ENCODE measurements around the gene MAP2K5.
A peak's percentile ranks its signal among the peaks of the same experiment; 100 is the strongest.

The MAP2K5 gene

DNA sequence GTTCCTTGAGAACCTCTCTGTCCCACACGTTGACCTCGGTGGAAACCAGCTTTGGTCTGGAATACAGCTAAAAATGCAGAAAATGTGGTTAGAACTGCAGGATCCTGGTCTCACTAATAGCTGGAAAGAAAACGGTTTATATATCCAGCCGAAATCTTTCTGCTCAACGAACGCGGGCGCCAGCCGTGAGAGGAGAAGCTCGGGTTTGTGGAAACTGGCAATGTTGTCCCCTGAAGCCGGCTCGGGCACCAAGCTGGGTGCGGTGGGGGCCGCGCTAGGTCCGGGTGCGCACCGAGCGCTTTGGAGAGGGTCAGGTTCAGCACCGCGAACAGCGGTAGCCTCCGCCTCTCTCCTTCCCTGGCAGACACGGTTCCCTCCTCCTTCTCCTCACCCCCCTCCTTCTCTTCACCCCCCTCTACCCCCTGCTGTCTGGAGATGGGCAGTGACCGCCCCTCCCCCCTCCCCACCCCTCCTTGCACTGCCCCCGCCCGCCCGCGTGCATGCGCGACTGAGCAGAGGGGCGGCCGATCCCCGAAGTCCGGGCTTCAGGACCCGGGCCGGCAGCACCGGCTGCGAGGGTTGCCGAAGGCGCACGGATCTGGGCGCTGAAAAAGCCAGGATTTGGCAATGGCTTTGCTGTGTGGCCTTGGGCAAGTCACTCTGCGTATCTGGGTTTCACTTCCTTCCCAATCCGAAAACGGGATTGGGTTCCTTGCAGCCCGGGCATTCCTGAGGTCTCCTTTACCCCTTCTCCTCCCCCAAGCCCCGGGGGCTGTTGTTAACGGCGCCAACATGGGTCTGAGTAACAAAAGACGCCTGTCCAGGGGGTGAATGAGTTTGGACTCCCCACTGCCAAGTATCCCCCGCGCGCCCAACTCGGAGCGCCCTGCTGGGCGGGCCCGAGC, 282.7 kb downstream of the MAP2K5 start, which contains the start of gene SKOR1:
Gene SKOR1 (plus strand): TSS at position 534 of the 905 bp plus-strand sequence. CDS start 94 bp downstream, at position 628.
- no peak for DNase-seq (ENCODE audit: low spot score)

DNA sequence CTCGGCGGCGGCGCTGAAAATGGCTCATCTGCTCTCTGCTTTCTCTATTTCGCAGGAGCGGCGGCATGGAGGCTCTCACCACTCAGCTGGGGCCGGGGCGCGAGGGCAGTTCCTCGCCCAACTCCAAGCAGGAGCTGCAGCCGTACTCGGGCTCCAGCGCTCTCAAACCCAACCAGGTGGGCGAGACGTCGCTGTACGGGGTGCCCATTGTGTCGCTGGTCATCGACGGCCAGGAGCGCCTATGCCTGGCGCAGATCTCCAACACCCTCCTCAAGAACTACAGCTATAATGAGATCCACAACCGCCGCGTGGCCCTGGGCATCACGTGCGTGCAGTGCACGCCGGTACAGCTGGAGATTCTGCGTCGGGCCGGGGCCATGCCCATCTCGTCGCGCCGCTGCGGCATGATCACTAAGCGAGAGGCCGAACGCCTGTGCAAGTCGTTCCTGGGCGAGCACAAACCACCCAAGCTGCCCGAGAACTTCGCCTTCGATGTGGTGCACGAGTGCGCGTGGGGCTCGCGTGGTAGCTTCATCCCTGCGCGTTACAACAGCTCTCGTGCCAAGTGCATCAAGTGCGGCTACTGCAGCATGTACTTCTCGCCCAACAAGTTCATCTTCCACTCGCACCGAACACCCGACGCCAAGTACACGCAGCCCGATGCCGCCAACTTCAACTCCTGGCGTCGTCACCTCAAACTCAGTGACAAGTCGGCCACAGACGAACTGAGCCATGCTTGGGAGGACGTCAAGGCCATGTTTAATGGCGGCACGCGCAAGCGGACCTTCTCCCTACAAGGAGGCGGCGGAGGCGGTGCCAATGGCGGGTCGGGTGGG, 283.6 kb downstream of the MAP2K5 start:
- DNase-seq (ENCODE audit: low spot score), result no peak

DNA sequence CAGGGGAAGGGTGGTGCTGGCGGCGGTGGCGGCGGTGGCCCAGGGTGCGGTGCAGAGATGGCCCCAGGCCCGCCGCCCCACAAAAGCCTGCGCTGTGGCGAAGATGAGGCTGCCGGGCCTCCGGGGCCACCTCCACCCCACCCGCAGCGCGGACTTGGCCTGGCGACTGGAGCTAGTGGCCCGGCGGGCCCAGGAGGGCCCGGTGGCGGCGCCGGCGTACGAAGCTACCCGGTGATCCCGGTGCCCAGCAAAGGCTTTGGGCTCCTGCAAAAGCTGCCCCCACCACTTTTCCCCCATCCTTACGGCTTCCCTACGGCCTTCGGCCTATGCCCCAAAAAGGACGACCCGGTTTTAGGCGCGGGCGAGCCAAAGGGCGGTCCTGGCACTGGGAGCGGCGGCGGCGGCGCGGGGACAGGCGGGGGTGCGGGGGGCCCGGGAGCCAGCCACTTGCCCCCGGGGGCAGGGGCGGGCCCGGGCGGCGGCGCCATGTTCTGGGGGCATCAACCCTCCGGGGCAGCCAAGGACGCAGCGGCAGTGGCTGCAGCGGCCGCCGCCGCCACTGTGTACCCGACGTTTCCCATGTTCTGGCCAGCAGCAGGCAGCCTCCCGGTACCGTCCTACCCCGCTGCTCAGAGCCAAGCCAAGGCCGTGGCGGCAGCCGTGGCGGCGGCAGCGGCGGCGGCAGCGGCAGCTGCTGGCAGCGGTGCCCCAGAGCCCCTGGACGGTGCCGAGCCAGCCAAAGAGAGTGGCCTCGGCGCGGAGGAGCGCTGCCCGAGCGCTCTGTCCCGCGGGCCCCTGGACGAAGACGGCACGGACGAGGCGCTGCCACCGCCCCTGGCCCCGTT, 284.4 kb downstream of the MAP2K5 start:
- DNase-seq (ENCODE audit: low spot score), result no peak

DNA sequence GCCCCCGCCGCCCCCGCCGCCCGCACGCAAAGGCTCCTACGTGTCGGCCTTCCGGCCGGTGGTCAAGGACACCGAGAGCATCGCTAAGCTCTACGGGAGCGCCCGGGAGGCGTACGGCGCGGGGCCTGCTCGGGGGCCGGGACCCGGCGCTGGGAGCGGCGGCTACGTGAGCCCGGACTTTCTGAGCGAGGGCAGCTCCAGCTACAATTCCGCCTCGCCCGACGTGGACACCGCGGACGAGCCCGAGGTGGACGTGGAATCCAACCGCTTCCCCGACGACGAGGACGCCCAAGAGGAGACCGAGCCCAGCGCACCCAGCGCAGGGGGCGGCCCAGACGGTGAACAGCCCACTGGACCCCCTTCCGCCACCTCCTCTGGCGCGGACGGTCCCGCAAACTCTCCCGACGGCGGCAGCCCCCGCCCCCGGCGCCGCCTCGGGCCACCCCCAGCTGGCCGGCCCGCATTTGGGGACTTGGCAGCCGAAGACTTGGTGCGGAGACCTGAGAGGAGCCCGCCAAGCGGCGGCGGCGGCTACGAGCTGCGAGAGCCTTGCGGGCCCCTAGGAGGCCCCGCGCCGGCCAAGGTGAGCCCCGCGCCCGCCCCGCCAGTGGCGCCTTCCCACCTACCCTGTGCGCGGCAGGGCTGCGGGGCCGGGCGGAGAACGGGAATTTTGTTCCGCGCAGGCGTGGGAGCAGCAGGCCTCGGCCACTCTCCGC, 285.2 kb downstream of the MAP2K5 start:
- DNase-seq (ENCODE audit: low spot score), result no peak

DNA sequence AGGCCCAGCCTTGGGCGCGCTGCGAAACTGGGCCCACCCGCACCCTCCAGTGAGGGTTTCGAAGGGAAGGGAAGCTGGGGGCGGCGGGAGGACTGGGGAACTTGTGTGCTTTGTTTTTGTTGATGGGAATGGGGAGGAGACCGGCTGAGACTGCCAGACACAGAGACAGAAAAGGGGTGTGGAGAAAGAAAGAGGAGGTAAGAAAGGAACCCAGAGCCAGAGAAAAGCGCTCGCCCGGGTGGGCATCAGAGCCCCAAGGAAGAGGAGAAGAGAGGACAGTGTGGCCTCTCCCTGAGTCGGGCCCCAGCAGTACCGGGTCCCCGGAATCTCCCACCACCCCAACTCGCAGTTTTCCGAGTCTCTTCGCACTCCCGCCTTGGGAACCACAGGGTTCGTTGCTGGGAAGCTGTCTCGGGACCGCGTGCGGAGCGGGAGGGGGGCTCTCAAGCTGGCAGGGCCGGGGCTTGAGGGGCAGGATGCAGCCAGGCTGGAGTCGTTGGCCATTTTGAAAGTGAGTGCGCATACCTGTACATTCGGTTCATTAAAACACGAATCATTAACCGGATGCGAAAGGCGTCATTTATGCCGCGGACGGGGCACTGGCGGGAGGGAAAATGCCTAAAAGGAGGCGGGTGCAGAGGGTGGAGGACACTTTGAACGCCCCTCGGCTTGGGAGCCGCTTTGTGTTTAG, 285.9 kb downstream of the MAP2K5 start:
- no peak for DNase-seq (ENCODE audit: low spot score)

DNA sequence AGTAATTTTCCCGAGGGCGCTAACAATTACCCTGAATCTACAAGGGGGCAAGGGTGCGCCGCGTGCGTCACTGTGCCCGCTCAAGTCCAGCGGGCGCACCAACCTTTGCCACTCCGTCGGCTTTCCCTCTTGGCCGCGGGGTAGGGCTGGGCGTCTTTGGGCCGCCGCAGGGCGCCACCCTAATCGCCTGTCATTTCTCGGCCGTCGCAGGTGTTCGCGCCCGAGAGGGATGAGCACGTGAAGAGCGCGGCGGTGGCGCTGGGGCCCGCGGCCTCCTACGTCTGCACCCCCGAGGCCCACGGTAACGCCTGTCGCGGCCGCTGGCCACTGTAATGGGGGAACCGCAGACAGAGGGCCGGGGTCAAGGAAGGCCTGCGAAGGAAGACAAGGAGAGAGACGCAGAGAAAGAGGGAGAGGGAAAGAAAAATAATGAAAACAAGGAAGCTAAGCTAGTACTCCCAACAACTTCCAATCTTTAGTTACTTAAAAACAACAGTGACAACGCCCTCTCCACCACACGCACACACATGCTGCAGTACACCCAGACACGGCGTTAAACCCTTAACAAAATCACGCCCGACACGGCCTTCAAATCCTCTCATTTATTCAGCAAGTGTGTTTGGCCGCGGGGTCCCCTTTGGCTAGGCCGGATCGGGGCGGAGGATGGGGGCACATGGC, 286.6 kb downstream of the MAP2K5 start:
- DNase-seq (ENCODE audit: low spot score), result no peak

DNA sequence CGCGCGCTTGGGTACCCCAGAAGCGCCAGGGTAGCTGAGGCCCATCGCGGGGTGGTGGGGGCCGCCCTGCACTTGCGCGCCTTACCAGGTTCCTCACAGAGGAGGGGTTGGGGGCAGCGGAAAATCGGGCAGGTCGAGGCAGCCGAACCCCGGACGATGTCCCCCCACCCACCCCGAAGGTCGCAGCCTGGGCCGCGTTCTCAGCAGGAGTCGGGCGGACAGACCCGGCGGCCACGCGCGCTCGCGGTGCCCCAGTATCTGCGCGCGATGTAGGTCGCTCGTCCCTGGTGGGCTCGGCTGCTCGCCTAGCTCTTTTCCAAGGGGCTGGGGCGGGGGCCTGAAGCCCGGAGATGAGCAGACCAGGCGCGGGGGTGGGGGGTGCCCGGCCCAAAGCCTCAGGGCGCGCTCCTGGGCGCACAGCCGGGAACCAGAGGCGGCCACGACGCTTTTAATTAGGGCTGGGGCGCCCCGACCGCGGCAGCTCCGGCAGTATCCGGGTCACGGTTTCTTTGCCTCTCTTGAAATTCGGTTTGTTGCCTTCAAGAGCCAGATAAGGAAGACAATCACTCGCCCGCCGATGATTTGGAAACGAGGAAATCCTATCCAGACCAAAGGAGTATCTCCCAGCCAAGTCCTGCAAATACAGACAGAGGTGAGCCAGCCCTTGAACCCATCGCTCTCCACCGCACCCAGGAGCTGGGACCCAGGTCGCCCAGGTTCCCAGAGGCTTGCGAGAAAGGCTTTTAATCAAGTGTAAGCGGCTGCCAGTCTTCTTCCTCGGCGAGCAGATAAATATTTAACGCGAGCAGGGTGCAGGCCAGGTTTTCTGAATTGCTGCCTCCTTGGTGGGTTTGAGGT, 287.4 kb downstream of the MAP2K5 start:
- DNase-seq (ENCODE audit: low spot score), result no peak

DNA sequence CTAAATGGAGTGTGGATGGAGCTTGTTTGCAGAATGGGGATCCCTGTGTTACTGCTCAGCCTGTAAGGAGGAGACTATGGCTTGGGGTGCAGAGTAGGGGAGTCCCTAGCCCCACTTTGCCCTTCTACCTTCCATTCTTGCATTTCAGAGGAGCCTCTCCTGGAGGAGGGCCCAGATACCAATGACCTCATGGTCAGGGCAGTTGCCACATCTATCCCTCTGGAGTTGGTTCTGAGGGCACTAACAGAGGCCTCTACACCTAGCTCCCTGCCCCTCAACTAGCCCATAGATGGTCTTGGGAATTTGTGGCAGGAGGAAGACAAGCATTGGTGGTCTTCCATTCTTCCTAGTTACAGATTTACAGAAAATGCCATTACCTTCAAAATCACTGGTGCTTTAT, 288.9 kb downstream of the MAP2K5 start:
- no peak for DNase-seq (ENCODE audit: low spot score)

DNA sequence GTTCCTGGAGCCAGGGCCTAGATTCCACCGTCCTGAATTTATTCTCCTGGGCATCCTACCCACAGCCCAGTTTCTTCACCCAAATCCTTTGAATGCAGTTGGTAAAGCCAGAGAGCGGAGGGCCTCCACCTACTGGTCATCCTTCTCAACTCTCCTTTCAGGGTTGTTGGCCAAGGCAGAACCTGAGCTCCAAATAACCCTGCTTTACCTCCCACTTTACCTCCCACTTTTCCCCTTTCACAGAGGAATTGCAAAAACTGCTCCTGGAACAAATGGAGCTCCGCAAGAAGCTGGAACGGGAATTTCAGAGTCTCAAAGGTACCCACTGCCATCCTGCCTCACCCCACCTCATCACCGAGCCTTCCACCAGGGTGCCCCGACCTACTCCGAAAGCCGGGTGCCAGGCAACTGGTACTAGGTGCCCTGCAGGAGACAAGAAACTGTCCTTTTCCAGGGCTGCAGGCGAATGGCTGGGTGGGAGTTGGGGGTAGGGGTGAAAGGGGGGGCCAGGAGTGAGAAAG, 289.6 kb downstream of the MAP2K5 start:
- DNase-seq (ENCODE audit: low spot score), result peak; percentile 30

DNA sequence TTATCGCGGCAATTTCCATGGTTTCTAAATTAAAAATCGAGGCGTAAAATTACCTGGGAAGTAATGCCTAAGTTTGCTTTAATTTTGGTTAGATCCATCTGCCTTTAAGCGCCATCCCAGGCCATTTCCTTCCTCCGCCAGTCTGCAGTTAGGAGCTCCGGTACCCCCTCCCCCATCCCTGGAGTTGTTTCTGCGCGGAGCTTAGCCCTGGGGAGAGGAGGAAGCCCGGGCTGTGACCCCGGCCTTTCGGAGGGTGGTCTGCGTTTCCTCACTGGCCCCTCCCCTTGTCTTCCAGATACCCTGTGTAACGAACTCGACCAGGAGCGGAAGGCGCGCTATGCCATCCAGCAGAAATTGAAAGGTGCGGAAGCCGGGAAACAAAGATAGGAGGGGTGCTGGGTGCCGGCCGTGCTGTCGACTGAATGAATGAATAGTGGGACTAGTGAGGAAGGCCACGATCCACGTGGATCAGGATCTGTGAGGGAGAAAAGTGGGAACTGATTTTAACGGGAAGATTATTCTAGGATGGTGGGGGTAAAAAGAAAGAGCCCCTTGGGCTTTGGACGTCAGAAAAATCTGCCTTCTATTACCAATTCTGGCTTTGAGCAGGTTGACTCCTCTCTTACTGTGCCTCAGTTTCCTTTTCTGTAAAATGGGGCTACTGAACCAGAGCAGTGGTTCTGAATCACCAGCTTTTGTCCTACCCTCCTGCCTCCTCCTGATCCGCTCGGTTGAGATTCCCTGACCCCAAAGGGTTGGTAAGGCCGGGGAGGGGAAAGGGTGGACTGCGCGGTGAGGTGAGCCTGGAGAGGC, 290.6 kb downstream of the MAP2K5 start:
- DNase-seq (ENCODE audit: low spot score), result no peak

DNA sequence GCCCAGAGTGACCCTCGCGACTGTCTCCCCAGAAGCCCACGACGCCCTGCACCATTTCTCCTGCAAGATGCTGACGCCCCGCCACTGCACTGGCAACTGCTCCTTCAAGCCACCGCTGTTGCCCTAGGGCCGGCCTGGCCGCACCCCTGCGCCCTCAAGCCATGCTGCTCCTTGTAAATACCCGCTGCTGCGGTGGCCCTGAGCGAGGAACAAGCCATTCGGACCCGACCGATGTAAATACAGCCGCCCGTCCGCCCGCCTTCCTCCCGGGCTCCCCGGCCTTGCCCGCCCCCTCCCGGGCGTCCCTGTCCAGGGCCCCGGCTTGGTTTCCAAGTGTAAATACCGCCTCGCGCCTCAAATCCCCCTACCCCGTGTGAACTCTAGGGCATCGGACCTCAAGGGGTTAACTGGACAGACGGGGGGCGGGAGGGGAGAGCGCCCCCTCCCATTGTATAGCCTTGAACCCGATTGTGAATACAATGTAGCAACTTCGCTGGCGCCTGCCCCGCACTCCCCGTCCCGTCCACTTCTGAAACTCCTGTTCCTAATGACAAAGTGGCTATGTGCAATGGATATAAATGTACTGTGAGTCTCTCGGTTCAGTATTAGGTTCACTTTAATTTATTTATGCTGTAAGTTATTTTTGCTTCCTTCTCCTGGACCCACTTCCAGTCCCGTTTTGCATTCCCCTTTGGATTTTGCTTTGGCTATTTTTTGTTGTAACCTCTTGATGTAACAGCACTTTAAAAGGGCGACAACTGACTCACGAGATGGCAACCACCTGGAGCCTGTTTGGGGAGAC, 291.4 kb downstream of the MAP2K5 start:
- no peak for DNase-seq (ENCODE audit: low spot score)

DNA sequence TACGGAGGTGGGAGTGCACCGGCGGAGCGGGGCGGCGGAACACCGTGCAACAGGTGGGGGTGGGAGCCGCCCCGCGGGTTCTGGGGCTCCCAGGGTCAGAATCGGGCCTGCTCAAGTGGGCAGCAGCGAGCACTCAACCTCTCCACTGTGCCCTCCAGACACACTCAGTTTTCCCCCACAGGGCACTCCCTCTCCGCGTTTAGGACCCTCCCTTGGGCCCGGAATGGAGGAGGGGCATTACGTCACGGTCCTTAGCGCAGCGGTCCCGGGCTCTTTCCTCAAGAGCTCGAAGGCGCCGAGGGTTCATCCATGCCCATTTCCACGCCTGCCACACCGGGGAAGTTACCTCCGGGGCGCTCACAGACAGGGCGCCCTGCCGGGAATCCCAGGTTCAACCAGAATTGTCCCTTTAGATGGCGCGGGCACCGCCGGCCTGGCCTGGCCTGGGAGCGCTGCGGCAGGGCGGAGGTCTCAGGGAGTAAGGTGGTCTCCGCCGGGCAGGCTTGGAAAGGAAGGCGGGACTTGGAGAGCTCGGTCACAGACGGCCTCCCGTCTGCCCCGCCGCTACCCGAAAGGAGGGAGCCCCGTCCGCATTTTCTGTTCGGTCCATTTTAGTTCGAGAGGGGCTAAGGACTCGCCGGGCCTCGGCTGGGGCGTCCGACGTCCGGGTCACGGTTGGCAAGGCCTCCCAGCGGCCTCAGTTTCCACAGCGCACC, 292.2 kb downstream of the MAP2K5 start:
- DNase-seq (ENCODE audit: low spot score), result no peak

DNA sequence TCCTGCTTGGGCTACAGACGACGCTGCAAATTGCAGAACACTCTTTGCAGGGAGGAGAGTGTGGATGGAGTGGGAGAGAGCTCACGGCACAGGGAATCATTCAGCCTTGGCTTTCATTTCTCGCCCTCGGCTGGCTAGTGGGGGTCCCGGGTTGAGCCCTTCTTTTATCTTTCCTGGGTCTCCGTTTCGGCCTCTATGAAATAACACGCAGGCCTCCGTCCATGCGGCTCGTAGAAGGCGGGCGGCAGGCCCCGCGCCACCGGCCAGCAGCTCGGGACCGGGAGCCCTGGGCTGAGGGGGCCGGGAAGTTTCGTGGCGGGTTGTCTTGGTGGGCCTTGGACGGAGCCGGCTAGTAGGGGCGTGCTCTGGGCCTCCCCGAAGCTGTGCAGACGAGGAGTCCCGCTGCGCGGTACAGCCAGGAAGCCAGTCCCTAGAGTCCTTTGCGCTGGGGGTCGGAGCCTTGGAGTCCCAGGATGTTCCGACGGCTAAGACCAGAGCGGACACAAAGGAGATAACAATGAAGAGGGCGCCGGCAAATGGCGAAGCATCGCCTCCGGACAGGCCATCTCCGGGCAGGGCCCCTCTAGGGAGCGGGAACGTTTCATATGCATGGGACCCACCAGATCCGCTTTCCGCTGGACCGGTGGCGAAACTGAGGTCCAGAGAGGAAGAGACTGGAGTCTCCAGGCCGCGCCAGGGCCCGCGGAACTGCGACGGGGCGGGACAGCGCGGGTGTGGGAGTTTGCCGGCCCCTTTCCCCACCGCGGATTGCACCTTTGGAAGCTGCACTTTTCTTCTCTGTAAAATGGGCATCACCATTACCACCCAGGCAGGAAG, 293.0 kb downstream of the MAP2K5 start:
- DNase-seq (ENCODE audit: low spot score), result no peak

DNA sequence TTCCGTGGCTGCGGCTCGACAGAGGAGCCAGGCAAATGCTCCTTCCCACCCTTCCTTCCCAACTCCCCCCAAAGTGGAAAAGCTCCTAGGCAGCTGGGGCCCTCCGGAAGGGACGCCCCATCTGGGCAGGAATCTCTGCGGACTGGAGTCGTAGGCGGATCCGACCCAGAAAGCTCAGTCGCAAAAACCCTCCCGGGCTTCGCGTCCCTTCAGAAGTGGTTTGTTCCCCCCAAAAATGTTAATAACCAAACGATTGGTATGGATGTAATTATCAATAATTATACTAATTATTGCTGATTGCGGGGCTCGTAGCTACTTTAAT, 293.6 kb downstream of the MAP2K5 start:
- no peak for DNase-seq (ENCODE audit: low spot score)

DNA sequence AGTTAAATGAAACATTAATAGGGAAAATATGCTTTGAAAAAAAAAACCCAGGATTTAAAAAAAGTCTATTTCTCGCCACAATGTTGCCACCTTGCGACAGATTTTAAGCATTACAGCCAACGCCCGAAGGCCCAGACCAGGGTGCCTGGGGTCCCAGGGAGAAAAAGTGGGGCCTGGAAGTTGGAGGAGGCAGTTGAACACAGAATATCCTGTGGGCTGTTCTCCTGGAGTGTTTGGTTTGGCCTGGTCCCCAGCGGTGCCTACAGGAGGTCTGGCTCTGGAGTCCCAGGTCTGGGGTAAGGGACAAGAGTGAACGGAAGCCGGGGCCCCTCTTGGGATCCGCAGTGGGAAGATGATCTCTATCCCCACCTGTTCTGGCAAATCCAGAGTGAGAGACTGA, 294.0 kb downstream of the MAP2K5 start:
- DNase-seq (ENCODE audit: low spot score), result peak; percentile 32

DNA sequence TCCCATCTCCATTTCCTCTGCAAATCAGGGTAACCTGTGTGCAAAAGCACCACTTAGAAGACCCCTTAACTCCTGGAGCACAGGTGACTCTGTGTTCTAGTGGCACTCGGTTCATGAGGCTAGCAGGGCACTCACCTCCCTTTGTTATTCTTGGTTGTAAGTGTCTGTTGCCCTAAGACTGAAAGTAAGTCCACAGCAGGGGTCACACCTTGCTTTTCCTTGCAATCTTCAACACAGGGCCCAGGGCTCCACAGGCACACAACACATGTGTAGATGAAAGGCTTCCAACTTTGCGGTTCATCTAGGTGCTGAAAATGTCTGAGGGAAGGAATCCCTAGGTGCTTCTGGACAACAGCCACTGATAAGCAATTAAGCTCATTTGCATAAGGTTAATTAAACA, 294.5 kb downstream of the MAP2K5 start:
- DNase-seq (ENCODE audit: low spot score), result no peak
